Suprapubic skin (tissue), 4 donors: ENCODE measurements around the gene SVEP1. TPM values are rescaled to one million over a fixed set of nuclear protein-coding genes. Genes with fewer than 3 reads are reported as not detected.

Source experiments
- DNase-seq, 2 donors: peaks; one replicate each; pipeline ENCODE4 v3.0.0-alpha.2; 2019; ENCODE audit warnings: low spot score in 2 of 2
- H3K27ac ChIP-seq: fragments of 200-600 bp; sonication (generic); one replicate; pipeline ENCODE4 v1.5.1; 2019
- H3K27me3 ChIP-seq: fragments of 200-600 bp; sonication (generic); one replicate; pipeline ENCODE4 v1.5.1; 2019
- H3K36me3 ChIP-seq: fragments of 200-600 bp; sonication (generic); one replicate; pipeline ENCODE4 v1.5.1; 2019
- H3K4me1 ChIP-seq: fragments of 200-600 bp; sonication (generic); one replicate; pipeline ENCODE4 v1.5.1; 2019
- H3K4me3 ChIP-seq: fragments of 200-600 bp; sonication (generic); one replicate; pipeline ENCODE4 v1.5.1; 2019; ENCODE audit warnings: mild to moderate bottlenecking
- H3K9me3 ChIP-seq: fragments of 200-600 bp; sonication (generic); one replicate; pipeline ENCODE4 v1.5.1; 2019
- CTCF ChIP-seq, 2 donors: fragments of 200-600 bp in 1 of 2; fragments of 450-650 bp in 1 of 2; sonication (generic) in 1 of 2; IDR thresholded peaks; one replicate each; pipeline ENCODE4 v1.5.1; 2016 to 2019; ENCODE audit warnings: antibody characterized with exemption in 2 of 2, mild to moderate bottlenecking in 1 of 2, moderate library complexity in 1 of 2
- EP300 ChIP-seq: sonication (generic); formaldehyde crosslinking; IDR thresholded peaks from one replicate; pipeline ENCODE4 v1.6.1; 2017; ENCODE audit warnings: antibody characterized with exemption
- POLR2A ChIP-seq, 2 donors: fragments of 450-650 bp; IDR thresholded peaks; one replicate each; pipeline ENCODE4 v1.6.1; 2017; ENCODE audit warnings: antibody characterized with exemption in 2 of 2, mild to moderate bottlenecking in 2 of 2, moderate library complexity in 2 of 2
- POLR2AphosphoS5 ChIP-seq, 3 donors: sonication (generic); formaldehyde crosslinking; IDR thresholded peaks; one replicate each; pipeline ENCODE4 v1.6.1; 2017; ENCODE audit warnings: antibody characterized with exemption in 3 of 3
- WGBS: methylation state at CpG from one replicate; pipeline ENCODE4 v1.1.5; 2018; 5-methylcytosine and 5-hydroxymethylcytosine counted together
- total RNA-seq, 4 donors: library from RNA; depleted of rRNA; stranded (reverse); fragments of >200 nt; gene quantifications; one replicate each; pipeline ENCODE4 v1.1.0, GENCODE V29; 2016

Gene SVEP1
- total RNA-seq, 4 donors from 2014 or later = 5.8 to 15.6 (median 11.2) TPM

- TF ChIP-seq CTCF (IDR thresholded peaks at IDR 0.05) = no peak
- TF ChIP-seq POLR2A (IDR thresholded peaks at IDR 0.05) = no peak
- TF ChIP-seq POLR2AphosphoS5 (IDR thresholded peaks at IDR 0.05) = no peak
- TF ChIP-seq EP300 = no peak
- H3K4me1 ChIP-seq = peaks cover 10% of the 10 kb centered on the region
- no peaks in the 10 kb centered on the region for H3K36me3 ChIP-seq
- H3K4me3 ChIP-seq = no peak overlapping the region
- whole genome bisulfite sequencing = 64% methylated on average over 2 of the region's 2 CpGs
- DNase-seq = no peak
- H3K27ac ChIP-seq = peak overlapping the region; percentile 22
- no peaks in the 10 kb centered on the region for H3K27me3 ChIP-seq
- H3K9me3 ChIP-seq = no peaks in the 10 kb centered on the region
Observed at GRCh38 chr9:110521206-110521605, 58.3 kb downstream of the SVEP1 start.

DNA sequence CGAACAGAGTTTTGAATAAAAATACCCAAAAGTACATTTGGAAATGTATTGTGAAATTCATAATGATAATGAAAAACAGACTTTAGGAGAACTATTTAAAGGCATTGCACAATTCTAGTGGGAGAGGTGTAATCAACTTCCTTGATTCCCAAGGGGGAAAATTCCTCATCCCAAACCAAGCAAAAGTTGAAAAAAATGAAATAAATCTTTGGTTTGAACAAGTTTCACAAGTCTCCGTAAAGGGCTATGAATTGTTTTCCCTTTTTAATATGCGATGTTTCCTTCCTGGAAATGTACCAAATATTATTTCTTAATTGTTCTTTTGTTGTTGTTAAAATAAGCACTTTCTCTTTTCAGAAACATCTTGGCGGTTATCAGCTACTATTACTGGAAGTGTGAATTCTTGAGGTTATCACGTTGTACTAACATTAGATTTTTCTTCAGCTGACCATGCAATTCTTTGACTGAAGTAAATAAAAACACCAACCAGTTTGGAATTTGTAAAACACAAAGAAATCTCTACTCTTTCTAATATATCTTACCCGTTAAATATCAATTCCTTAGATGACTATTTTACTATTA is 59.3 kb downstream of the SVEP1 start:
- no peaks in the 10 kb centered on the region for H3K9me3 ChIP-seq
- H3K4me3 ChIP-seq = no peak overlapping the region
- H3K27ac ChIP-seq = peak overlapping the region; percentile 22
- H3K36me3 ChIP-seq = no peaks in the 10 kb centered on the region
- WGBS = 32% methylated on average over 6 of the region's 6 CpGs
- TF ChIP-seq POLR2A (IDR thresholded peaks at IDR 0.05) = no peak
- TF ChIP-seq EP300 = no peak
- peak; percentile 40 to 77 (median 47) for TF ChIP-seq POLR2AphosphoS5 (IDR thresholded peaks at IDR 0.05)
- no peak for TF ChIP-seq CTCF (IDR thresholded peaks at IDR 0.05)
- H3K4me1 ChIP-seq = peaks cover 10% of the 10 kb centered on the region
- no peak for DNase-seq
- H3K27me3 ChIP-seq = no peaks in the 10 kb centered on the region

DNA sequence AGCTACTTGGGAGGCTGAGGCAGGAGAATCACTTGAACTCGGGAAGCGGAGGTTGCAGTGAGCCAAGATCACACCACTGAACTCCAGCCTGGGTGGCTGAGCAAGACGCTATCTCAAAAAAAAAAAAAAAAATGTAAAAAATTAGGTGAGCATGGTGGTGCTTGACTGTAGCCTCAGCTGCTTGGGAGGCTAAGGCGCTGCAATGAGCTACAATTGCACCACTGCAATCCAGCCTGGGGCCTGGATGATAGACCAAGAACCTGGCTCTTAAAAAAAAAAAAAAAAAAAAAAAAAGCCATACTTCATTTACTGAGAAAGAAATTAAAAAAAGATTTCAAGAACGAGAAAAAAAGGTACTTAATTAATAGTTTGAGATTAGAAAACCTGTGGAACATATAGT is 62.1 kb downstream of the SVEP1 start:
- H3K4me3 ChIP-seq = no peak overlapping the region
- WGBS = 89% methylated on average over 5 of the region's 5 CpGs
- H3K27me3 ChIP-seq = no peaks in the 10 kb centered on the region
- H3K4me1 ChIP-seq = peaks cover 10% of the 10 kb centered on the region
- H3K9me3 ChIP-seq = no peaks in the 10 kb centered on the region
- no peak for TF ChIP-seq CTCF (IDR thresholded peaks at IDR 0.05)
- H3K27ac ChIP-seq = no peak overlapping the region
- no peak for DNase-seq
- no peaks in the 10 kb centered on the region for H3K36me3 ChIP-seq

DNA sequence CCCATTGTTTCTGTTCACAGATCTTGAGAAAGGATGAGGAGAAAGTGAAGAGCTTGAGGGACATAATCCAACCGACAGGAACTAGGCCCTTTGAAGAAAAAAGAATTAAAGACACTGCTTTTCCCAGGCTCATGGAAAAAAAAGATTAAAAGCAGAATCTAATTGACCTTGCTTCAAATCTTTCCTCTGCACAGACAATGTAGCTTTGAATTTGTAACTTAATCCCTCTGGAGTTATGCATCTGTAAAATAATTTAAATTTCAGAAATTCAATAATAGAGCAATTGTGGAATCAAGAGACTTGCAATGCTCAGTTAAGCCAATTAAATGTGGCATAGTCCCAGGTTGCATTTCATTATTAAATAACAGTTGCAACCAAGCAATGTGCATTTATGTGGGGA is 64.6 kb downstream of the SVEP1 start:
- no peak overlapping the region for H3K27ac ChIP-seq
- H3K4me1 ChIP-seq = peaks cover 6% of the 10 kb centered on the region
- TF ChIP-seq POLR2A (IDR thresholded peaks at IDR 0.05) (no peak), EP300 (no peak), CTCF (IDR thresholded peaks at IDR 0.05) (no peak), POLR2AphosphoS5 (IDR thresholded peaks at IDR 0.05) (no peak)
- H3K9me3 ChIP-seq = no peaks in the 10 kb centered on the region
- no peaks in the 10 kb centered on the region for H3K27me3 ChIP-seq
- WGBS = 78% methylated on average over 1 of the region's 1 CpG
- DNase-seq = no peak
- no peaks in the 10 kb centered on the region for H3K36me3 ChIP-seq
- no peak overlapping the region for H3K4me3 ChIP-seq

- WGBS = 86% methylated on average over 3 of the region's 3 CpGs
- Histone ChIP-seq H3K27ac (no peak overlapping the region), H3K36me3 (no peaks in the 10 kb centered on the region), H3K9me3 (no peaks in the 10 kb centered on the region), H3K4me1 (no peaks in the 10 kb centered on the region), H3K27me3 (no peaks in the 10 kb centered on the region), H3K4me3 (no peak overlapping the region)
- TF ChIP-seq EP300 = no peak
- no peak for DNase-seq
Observed at GRCh38 chr9:110512817-110513216, 66.7 kb downstream of the SVEP1 start.

- 50% methylated on average over 1 of the region's 1 CpG for WGBS
Observed at GRCh38 chr9:110509792-110510191, 69.7 kb downstream of the SVEP1 start.

More at GRCh38 chr9:110509792-110510191, 69.7 kb downstream of the SVEP1 start:
- Histone ChIP-seq H3K27ac (no peak overlapping the region), H3K27me3 (no peaks in the 10 kb centered on the region), H3K36me3 (no peaks in the 10 kb centered on the region), H3K4me3 (no peak overlapping the region), H3K4me1 (no peaks in the 10 kb centered on the region), H3K9me3 (no peaks in the 10 kb centered on the region)
- TF ChIP-seq EP300 (no peak), POLR2A (IDR thresholded peaks at IDR 0.05) (no peak), CTCF (IDR thresholded peaks at IDR 0.05) (no peak), POLR2AphosphoS5 (IDR thresholded peaks at IDR 0.05) (no peak)
- no peak for DNase-seq
